Spinal cord (tissue), 4 donors: ENCODE data around the gene KHDC3L. TPM values are rescaled to one million over a fixed set of nuclear protein-coding genes. Genes with fewer than 3 reads are reported as not detected.

Experiments
- polyA plus RNA-seq, 2 donors: library from polyadenylated mRNA; unstranded; fragments of 120-200 nt; gene quantifications; one replicate each; pipeline ENCODE4 v1.2.1, GENCODE V29; 2013; ENCODE audit not compliant: insufficient read length in 2 of 2
- small RNA-seq: library from RNA; depleted of rRNA; stranded (forward); fragments of <200 nt; gene quantifications from one replicate; pipeline ENCODE3, GENCODE V24; 2014; ENCODE audit warnings: low replicate concordance
- total RNA-seq, 2 donors: library from RNA; depleted of rRNA in 1 of 2; stranded (reverse); fragments of 120-200 nt in 1 of 2; fragments of >200 nt in 1 of 2; gene quantifications; one replicate each; pipeline versions ENCODE4 v1.2.3 to v1.2.4, GENCODE V29; 2013 to 2014

KHDC3L gene
- total and polyA plus RNA-seq, 4 donors: 0.17 to 0.59 (median 0.53) TPM; not detected in 1

Small RNA genes within 50 kb of the gene (small RNA-seq; reads per million reads assigned to genes)
- not detected for gene RPL39P3

Other genes with a start within 250 kb of the KHDC3L start
- gene KHDC1L, start 137.2 kb upstream of the KHDC3L start, total RNA-seq: under 1 TPM in 1 of 2 donors, not detected in 1; 0.83 TPM
- 1 to 10 TPM; 1.6 to 2.0 TPM for gene KHDC1L, start 137.2 kb upstream of the KHDC3L start, polyA plus RNA-seq
- gene KHDC1, start 99.5 kb upstream of the KHDC3L start, total RNA-seq: 1 to 10 TPM; 5.0 to 7.2 TPM
- 10 to 100 TPM; 17.7 to 19.4 TPM for gene KHDC1, start 99.5 kb upstream of the KHDC3L start, polyA plus RNA-seq
- not detected for gene DPPA5, start 8.4 kb upstream of the KHDC3L start, total RNA-seq
- not detected for gene DPPA5, start 8.4 kb upstream of the KHDC3L start, polyA plus RNA-seq
- gene OOEP, start 7.2 kb downstream of the KHDC3L start, total RNA-seq: under 1 TPM in 1 of 2 donors, not detected in 1; 0.11 TPM
- gene OOEP, start 7.2 kb downstream of the KHDC3L start, polyA plus RNA-seq: not detected
- gene DDX43, start 32.2 kb downstream of the KHDC3L start, total RNA-seq: 1 to 10 TPM in 1 of 2 donors, under 1 TPM in 1; 0.59 to 1.5 TPM
- under 1 TPM; 0.65 to 0.99 TPM for gene DDX43, start 32.2 kb downstream of the KHDC3L start, polyA plus RNA-seq
- gene CGAS, start 89.6 kb downstream of the KHDC3L start, total RNA-seq: 1 to 10 TPM; 5.1 to 7.4 TPM
- 1 to 10 TPM; 2.3 to 3.4 TPM for gene CGAS, start 89.6 kb downstream of the KHDC3L start, polyA plus RNA-seq
- 10 to 100 TPM; 25.9 to 31.4 TPM for gene MTO1, start 99.1 kb downstream of the KHDC3L start, total RNA-seq
- 10 to 100 TPM; 18.3 to 19.4 TPM for gene MTO1, start 99.1 kb downstream of the KHDC3L start, polyA plus RNA-seq
- over 10,000 TPM; 11,648 to 18,703 TPM for gene EEF1A1, start 158.4 kb downstream of the KHDC3L start, total RNA-seq
- gene EEF1A1, start 158.4 kb downstream of the KHDC3L start, polyA plus RNA-seq: 1,000 to 10,000 TPM; 8,316 to 9,435 TPM